GM12878 (cell line): ENCODE results near the gene ARX. TPM values are rescaled to one million over a fixed set of nuclear protein-coding genes. Genes with fewer than 3 reads are reported as not detected.

Source experiments
- ATAC-seq: fragments of 200-7000 bp; cut with Tn5 transposase; 3 replicates; pipeline ENCODE4 v1.9.1; 2020; ENCODE audit warnings: mild to moderate bottlenecking, moderate library complexity
- BruUV-seq: library from RNA; stranded (reverse); fragments of 400-500 nt; replicated peaks from 2 replicates; lab custom pipeline; 2021; lab: Mats Ljungman, UMichigan
- CTCF ChIA-PET: fragments of 300-600 bp; sonication (Branson Sonifier 250); formaldehyde crosslinking; extraction: SDS; loops from one replicate; lab custom pipeline; 2021; ENCODE audit warnings: inconsistent platforms; lab: Yijun Ruan, JAX
- POLR2A ChIA-PET: fragments of 350-600 bp; formaldehyde crosslinking; extraction: SDS; loops from one replicate; lab custom pipeline; 2021; ENCODE audit warnings: inconsistent platforms; lab: Charles Lee
- RAD21 ChIA-PET: fragments of 300-600 bp; sonication (Branson Sonifier 250); formaldehyde crosslinking; loops from one replicate; lab custom pipeline; 2023; ENCODE audit warnings: antibody characterized with exemption; ENCODE audit not compliant: unreplicated experiment; lab: Charles Lee
- SMC1A ChIA-PET: fragments of 300-600 bp; sonication (Branson Sonifier 250); formaldehyde crosslinking; loops from one replicate; lab custom pipeline; 2023; ENCODE audit not compliant: unreplicated experiment, uncharacterized antibody; lab: Charles Lee
- DNase-seq: peaks from one replicate; pipeline ENCODE4 v3.0.0-alpha.2; 2011; ENCODE audit warnings: low read depth, low spot score
- FAIRE-seq: peaks from 3 replicates; lab custom pipeline; 2011; peaks lifted over from hg19 to GRCh38; lab: Jason Lieb, UNC
- H2AFZ ChIP-seq: 2 replicates; pipeline ENCODE4 v1.6.0; 2011; ENCODE audit warnings: low read depth, low read length, control low read depth; ENCODE audit not compliant: control insufficient read depth
- H3K27ac ChIP-seq: 2 replicates; pipeline ENCODE4 v1.5.1; 2011; ENCODE audit warnings: control low read depth; ENCODE audit not compliant: control insufficient read depth, insufficient read depth
- H3K27me3 ChIP-seq, 2 experiments: replicated peaks in 1 of 2; 2 replicates each; pipeline versions ENCODE4 v1.6.0 to v1.6.1; 2011; ENCODE audit warnings: low read length in 1 of 2; ENCODE audit not compliant: control insufficient read depth in 2 of 2, insufficient read depth in 2 of 2
- H3K36me3 ChIP-seq, 2 experiments: 2 replicates each; pipeline ENCODE4 v1.5.1; 2011; ENCODE audit warnings: low read length in 1 of 2; ENCODE audit not compliant: control insufficient read depth in 2 of 2, insufficient read depth in 2 of 2
- H3K4me1 ChIP-seq: 2 replicates; pipeline ENCODE4 v1.6.1; 2011; ENCODE audit warnings: mild to moderate bottlenecking, low read length, moderate library complexity, mixed read lengths; ENCODE audit not compliant: control insufficient read depth, insufficient read depth
- H3K4me2 ChIP-seq: 2 replicates; pipeline ENCODE4 v1.6.0; 2011; ENCODE audit warnings: control low read depth; ENCODE audit not compliant: control insufficient read depth, insufficient read depth
- H3K4me3 ChIP-seq: fragments of 200-600 bp; sonication (generic); 2 replicates; pipeline ENCODE4 v1.5.1; 2016
- H3K79me2 ChIP-seq: 2 replicates; pipeline ENCODE4 v1.6.0; 2011; ENCODE audit warnings: low read length; ENCODE audit not compliant: control insufficient read depth, insufficient read depth
- H3K9ac ChIP-seq: 2 replicates; pipeline ENCODE4 v1.8.0; 2011; ENCODE audit warnings: low read length, control low read depth, mixed read lengths; ENCODE audit not compliant: control insufficient read depth, insufficient read depth
- H3K9me3 ChIP-seq: replicated peaks from 3 replicates; pipeline ENCODE4 v1.5.1; 2011; ENCODE audit warnings: mild to moderate bottlenecking, low read length; ENCODE audit not compliant: control insufficient read depth, insufficient read depth
- H4K20me1 ChIP-seq: 2 replicates; pipeline ENCODE4 v1.6.0; 2011; ENCODE audit not compliant: control insufficient read depth, insufficient read depth
- DPF2 ChIP-seq: fragments of 450-650 bp; IDR thresholded peaks from 2 replicates; pipeline ENCODE4 v1.6.1; 2017; ENCODE audit warnings: mild to moderate bottlenecking
- ETV6 ChIP-seq, 2 experiments: fragments of 450-650 bp in 1 of 2; IDR thresholded peaks in 1 of 2; conservative IDR thresholded peaks in 1 of 2; 2 replicates each; pipeline ENCODE4 v1.6.1; 2014; ENCODE audit warnings: antibody characterized with exemption in 1 of 2, borderline replicate concordance in 1 of 2, low read depth in 1 of 2, mild to moderate bottlenecking in 1 of 2, moderate library complexity in 1 of 2
- HDAC6 ChIP-seq: fragments of 200-600 bp; sonication (generic); IDR thresholded peaks from one replicate; pipeline ENCODE4 v1.8.0; 2017; ENCODE audit warnings: antibody characterized with exemption; ENCODE audit not compliant: unreplicated experiment
- POU2F2 ChIP-seq: IDR thresholded peaks from 3 replicates; pipeline ENCODE4 v1.6.1; 2011; ENCODE audit warnings: low read depth, mild to moderate bottlenecking, low read length, borderline replicate concordance
- RCOR1 ChIP-seq: conservative IDR thresholded peaks from 2 replicates; pipeline ENCODE4 v1.6.1; 2012; ENCODE audit warnings: low read depth, low read length, improper control_type of control experiment
- SMAD5 ChIP-seq: IDR thresholded peaks from 2 replicates; pipeline ENCODE4 v1.6.1; 2016; ENCODE audit warnings: antibody characterized with exemption, low read depth
- TARDBP ChIP-seq: IDR thresholded peaks from 2 replicates; pipeline ENCODE4 v1.6.1; 2016; ENCODE audit warnings: borderline replicate concordance
- TCF12 ChIP-seq: IDR thresholded peaks from 2 replicates; pipeline ENCODE4 v1.6.1; 2011; ENCODE audit warnings: low read depth, mild to moderate bottlenecking, low read length
- ZBED1 ChIP-seq: IDR thresholded peaks from 2 replicates; pipeline ENCODE4 v1.6.1; 2016; ENCODE audit warnings: borderline replicate concordance
- ZNF274 ChIP-seq: IDR thresholded peaks from one replicate; pipeline ENCODE4 v1.8.0; 2011; ENCODE audit not compliant: insufficient read length, insufficient read depth
- WGBS: methylation state at CpG from one replicate; pipeline ENCODE4 v1.1.6; 2016; ENCODE audit warnings: low lambda C conversion rate; ENCODE audit not compliant: insufficient replicate concordance, insufficient coverage; ENCODE audit errors: missing lambda C conversion rate; 5-methylcytosine and 5-hydroxymethylcytosine counted together
- in situ Hi-C: fragments of 300-500 bp; cut with MboI; formaldehyde crosslinking; loops from 9 replicates; pipeline ENCODE4 v1.14.3; 2018; ENCODE audit warnings: mixed read lengths
- intact Hi-C: fragments of 100-400 bp; cut with micrococcal nuclease; formaldehyde crosslinking; loops from one replicate; pipeline ENCODE4 v1.14.2; 2022; ENCODE audit not compliant: unreplicated experiment
- polyA plus RNA-seq, 11 experiments: library from polyadenylated mRNA; depleted of rRNA in 4 of 11; unstranded in 6 of 11; stranded (reverse) in 5 of 11; fragments of >200 nt; fragmentation: Nextera tagmentation in 4 of 11; fragmentation: Illumina TruSeq in 1 of 11; extraction: Ambion mirVana in 4 of 11; extraction: Trizol in 1 of 11; gene quantifications; 1 replicate in 1 of 11; 2 replicates in 10 of 11; pipeline versions ENCODE4 v1.2.1 to v1.2.3, GENCODE V29; 2011 to 2016; ENCODE audit warnings: inconsistent platforms in 2 of 11, missing spikeins in 2 of 11, low read depth in 1 of 11
- total RNA-seq, 4 experiments: library from RNA; depleted of rRNA in 3 of 4; stranded (reverse); fragments of >200 nt in 3 of 4; fragmentation: Illumina TruSeq in 1 of 4; extraction: Trizol in 1 of 4; gene quantifications; 2 replicates each; pipeline versions ENCODE4 v1.2.1 to v1.2.3, GENCODE V29; 2013 to 2021
- TF ChIP-seq, protein P1 (sequence below): IDR thresholded peaks from 2 replicates; pipeline ENCODE4 v1.6.1; 2011; ENCODE audit warnings: borderline replicate concordance, low read depth, mild to moderate bottlenecking, moderate library complexity, low read length; ENCODE audit not compliant: insufficient read depth, poor library complexity, severe bottlenecking
- TF ChIP-seq, protein P2 (sequence below): fragments of 450-650 bp; IDR thresholded peaks from 2 replicates; pipeline ENCODE4 v1.6.1; 2017; ENCODE audit warnings: antibody characterized with exemption, mild to moderate bottlenecking, moderate library complexity
- TF ChIP-seq, protein P3 (sequence below): IDR thresholded peaks from 2 replicates; pipeline ENCODE4 v1.6.1; 2011; ENCODE audit warnings: mild to moderate bottlenecking, low read depth, low read length, moderate library complexity; ENCODE audit not compliant: insufficient replicate concordance

ARX gene
- total and polyA plus RNA-seq, 10 of the 15 experiments (the other 5 are each of a cell fraction or from before 2014, with no cell fraction given), result 0.03 TPM; not detected in 9

DNA sequence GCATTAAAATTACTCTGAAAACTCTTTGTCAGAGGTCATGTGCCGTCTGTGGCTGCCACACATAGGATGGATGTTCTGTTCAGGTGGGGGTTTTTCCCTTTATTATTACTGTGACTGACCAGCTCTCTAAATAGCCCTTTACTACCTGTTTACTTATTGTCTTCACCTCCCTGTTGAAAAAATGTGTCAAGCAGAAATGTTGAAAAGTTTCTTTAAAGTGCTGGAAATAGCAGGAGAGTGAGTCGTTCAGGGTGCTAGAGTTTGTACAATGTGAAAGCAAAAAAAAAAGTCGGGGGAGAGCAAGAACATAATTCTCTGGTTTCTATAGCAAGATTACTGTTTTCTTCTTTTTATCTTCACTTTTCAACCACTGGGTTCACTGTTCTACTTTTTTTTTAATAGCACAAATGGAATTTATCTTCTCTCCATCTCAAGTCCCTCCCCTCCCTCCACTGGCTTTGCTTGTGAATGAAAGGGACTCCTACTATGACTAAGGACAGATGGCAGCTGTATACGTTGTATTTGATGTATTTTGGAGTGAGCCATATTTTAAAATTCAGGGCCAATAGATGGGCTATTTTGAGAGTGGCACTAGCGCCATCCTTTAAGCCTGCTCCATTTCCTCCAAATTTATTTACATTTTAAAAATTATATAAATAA is 33.3 kb downstream of the ARX start:
- 23% methylated on average over 5 of the region's 5 CpGs for WGBS
- ATAC-seq (no peak), DNase-seq (no peak)
- Histone ChIP-seq H3K27me3 (no peaks in the 10 kb centered on the region), H4K20me1 (no peaks in the 10 kb centered on the region), H3K27ac (no peak overlapping the region), H3K79me2 (no peaks in the 10 kb centered on the region), H3K9me3 (no peaks in the 10 kb centered on the region), H3K36me3 (no peaks in the 10 kb centered on the region)
- BruUV-seq, result no TSS peak
- TF ChIP-seq, protein P1, sequence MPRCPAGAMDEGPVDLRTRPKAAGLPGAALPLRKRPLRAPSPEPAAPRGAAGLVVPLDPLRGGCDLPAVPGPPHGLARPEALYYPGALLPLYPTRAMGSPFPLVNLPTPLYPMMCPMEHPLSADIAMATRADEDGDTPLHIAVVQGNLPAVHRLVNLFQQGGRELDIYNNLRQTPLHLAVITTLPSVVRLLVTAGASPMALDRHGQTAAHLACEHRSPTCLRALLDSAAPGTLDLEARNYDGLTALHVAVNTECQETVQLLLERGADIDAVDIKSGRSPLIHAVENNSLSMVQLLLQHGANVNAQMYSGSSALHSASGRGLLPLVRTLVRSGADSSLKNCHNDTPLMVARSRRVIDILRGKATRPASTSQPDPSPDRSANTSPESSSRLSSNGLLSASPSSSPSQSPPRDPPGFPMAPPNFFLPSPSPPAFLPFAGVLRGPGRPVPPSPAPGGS, result no peak
- TF ChIP-seq ETV6 (conservative IDR thresholded peaks at IDR 0.05 in 1 of 2, IDR thresholded peaks at IDR 0.05 in 1 of 2; ENCODE audit: borderline replicate concordance in 1 of 2, low read depth in 1 of 2) (no peak), POU2F2 (no peak), SMAD5 (no peak), HDAC6 (no peak), ZNF274 (no peak), TCF12 (no peak), TARDBP (no peak), RCOR1 (no peak), DPF2 (no peak), ZBED1 (no peak)
- TF ChIP-seq, protein P2, sequence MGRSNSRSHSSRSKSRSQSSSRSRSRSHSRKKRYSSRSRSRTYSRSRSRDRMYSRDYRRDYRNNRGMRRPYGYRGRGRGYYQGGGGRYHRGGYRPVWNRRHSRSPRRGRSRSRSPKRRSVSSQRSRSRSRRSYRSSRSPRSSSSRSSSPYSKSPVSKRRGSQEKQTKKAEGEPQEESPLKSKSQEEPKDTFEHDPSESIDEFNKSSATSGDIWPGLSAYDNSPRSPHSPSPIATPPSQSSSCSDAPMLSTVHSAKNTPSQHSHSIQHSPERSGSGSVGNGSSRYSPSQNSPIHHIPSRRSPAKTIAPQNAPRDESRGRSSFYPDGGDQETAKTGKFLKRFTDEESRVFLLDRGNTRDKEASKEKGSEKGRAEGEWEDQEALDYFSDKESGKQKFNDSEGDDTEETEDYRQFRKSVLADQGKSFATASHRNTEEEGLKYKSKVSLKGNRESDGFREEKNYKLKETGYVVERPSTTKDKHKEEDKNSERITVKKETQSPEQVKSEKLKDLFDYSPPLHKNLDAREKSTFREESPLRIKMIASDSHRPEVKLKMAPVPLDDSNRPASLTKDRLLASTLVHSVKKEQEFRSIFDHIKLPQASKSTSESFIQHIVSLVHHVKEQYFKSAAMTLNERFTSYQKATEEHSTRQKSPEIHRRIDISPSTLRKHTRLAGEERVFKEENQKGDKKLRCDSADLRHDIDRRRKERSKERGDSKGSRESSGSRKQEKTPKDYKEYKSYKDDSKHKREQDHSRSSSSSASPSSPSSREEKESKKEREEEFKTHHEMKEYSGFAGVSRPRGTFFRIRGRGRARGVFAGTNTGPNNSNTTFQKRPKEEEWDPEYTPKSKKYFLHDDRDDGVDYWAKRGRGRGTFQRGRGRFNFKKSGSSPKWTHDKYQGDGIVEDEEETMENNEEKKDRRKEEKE, result no peak
- TF ChIP-seq, protein P3, sequence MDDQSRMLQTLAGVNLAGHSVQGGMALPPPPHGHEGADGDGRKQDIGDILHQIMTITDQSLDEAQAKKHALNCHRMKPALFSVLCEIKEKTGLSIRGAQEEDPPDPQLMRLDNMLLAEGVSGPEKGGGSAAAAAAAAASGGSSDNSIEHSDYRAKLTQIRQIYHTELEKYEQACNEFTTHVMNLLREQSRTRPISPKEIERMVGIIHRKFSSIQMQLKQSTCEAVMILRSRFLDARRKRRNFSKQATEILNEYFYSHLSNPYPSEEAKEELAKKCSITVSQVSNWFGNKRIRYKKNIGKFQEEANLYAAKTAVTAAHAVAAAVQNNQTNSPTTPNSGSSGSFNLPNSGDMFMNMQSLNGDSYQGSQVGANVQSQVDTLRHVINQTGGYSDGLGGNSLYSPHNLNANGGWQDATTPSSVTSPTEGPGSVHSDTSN, result no peak
- TF ChIP-seq, all 136 proteins: peak for 0
- ChIA-PET CTCF (no interaction called here), SMC1A (interaction anchor here (0.5 kb wide), 1 partner anchor 28 kb away, joined by 3 read pairs; no protein-coding TSS in a partner anchor), RAD21 (no interaction called here), POLR2A (no interaction called here)
- Histone ChIP-seq H3K4me2 (no peak overlapping the region), H3K4me1 (no peaks in the 10 kb centered on the region), H3K4me3 (no peak overlapping the region), H2AFZ (no peak overlapping the region), H3K9ac (no peak overlapping the region)
- no peak for FAIRE-seq
- intact Hi-C loops (no loop called here), in situ Hi-C loops (no loop called here)
